Stimulated activated CD8-positive, alpha-beta memory T cell treated with anti-CD3 and anti-CD28 coated beads, Interleukin-2, amount 100 ng/mL, for 1 hour (primary cell): ENCODE measurements around the gene PMPCA.

ENCODE experiments used
- DNase-seq, 2 donors: peaks; one replicate each; pipeline ENCODE4 v3.0.0-alpha.2; 2020; ENCODE audit warnings: low read depth in 2 of 2

The PMPCA gene

GRCh38 chr9:136373300-136374182, 36.9 kb upstream of the PMPCA start, which contains the start of gene CARD9:
TSS of gene CARD9 (minus strand) at chr9:136373669. CDS start at chr9:136372078, 1,591 bp downstream.
- no peak for DNase-seq

- DNase-seq = no peak
Observed at GRCh38 chr9:136374183-136374575, 36.3 kb upstream of the PMPCA start.

- no peak for DNase-seq
Observed at GRCh38 chr9:136375096-136375495, 35.4 kb upstream of the PMPCA start.

- no peak for DNase-seq
Observed at GRCh38 chr9:136376457-136376856, 34.0 kb upstream of the PMPCA start.

- no peak for DNase-seq
Observed at GRCh38 chr9:136377341-136378169, 32.9 kb upstream of the PMPCA start.

- DNase-seq = no peak
Observed at GRCh38 chr9:136378170-136379002, 32.1 kb upstream of the PMPCA start.

- no peak for DNase-seq
Observed at GRCh38 chr9:136379003-136379287, 31.5 kb upstream of the PMPCA start.

- no peak for DNase-seq
Observed at GRCh38 chr9:136379401-136379800, 31.1 kb upstream of the PMPCA start.

GRCh38 chr9:136379891-136380290, 30.6 kb upstream of the PMPCA start:
- DNase-seq = no peak

GRCh38 chr9:136380381-136380780, 30.1 kb upstream of the PMPCA start:
- DNase-seq = no peak

GRCh38 chr9:136381311-136381710, 29.1 kb upstream of the PMPCA start:
- DNase-seq = no peak

- DNase-seq = no peak
Observed at GRCh38 chr9:136381966-136382513, 28.4 kb upstream of the PMPCA start.

- DNase-seq = no peak
Observed at GRCh38 chr9:136383436-136383835, 27.0 kb upstream of the PMPCA start.

GRCh38 chr9:136385015-136385414, 25.4 kb upstream of the PMPCA start:
- no peak for DNase-seq

GRCh38 chr9:136386018-136386417, 24.4 kb upstream of the PMPCA start:
- DNase-seq = no peak

- no peak for DNase-seq
Observed at GRCh38 chr9:136387217-136387616, 23.2 kb upstream of the PMPCA start.

- no peak for DNase-seq
Observed at GRCh38 chr9:136389396-136389795, 21.1 kb upstream of the PMPCA start.

- no peak for DNase-seq
Observed at GRCh38 chr9:136391737-136392537, 18.5 kb upstream of the PMPCA start.

- no peak for DNase-seq
Observed at GRCh38 chr9:136392538-136393449, 17.7 kb upstream of the PMPCA start.

GRCh38 chr9:136393531-136393930, 16.9 kb upstream of the PMPCA start:
- DNase-seq = no peak
